Kidney (tissue), 14 donors: ENCODE data around the gene SFTA2. TPM values are rescaled to one million over a fixed set of nuclear protein-coding genes. Genes with fewer than 3 reads are reported as not detected.
A peak's percentile ranks its signal among the peaks of the same experiment; 100 is the strongest.

Source experiments
- DNase-seq, 5 donors: peaks; one replicate each; pipeline ENCODE4 v3.0.0-alpha.2; 2013 to 2020
- FAIRE-seq: peaks from 2 replicates; lab custom pipeline; 2012; peaks lifted over from hg19 to GRCh38; lab: Jason Lieb, UNC
- H3K27ac ChIP-seq, 2 donors: one replicate each; pipeline ENCODE4 v1.7.0; 2013; ENCODE audit warnings: low read depth in 2 of 2, low read length in 2 of 2, inconsistent platforms in 1 of 2
- H3K27me3 ChIP-seq: one replicate; pipeline ENCODE4 v1.7.1; 2013; ENCODE audit warnings: low read length, inconsistent platforms; ENCODE audit not compliant: control insufficient read depth, insufficient read depth
- H3K36me3 ChIP-seq, 3 donors: one replicate each; pipeline versions ENCODE4 v1.7.0 to v1.7.1; 2013; ENCODE audit warnings: low read length in 3 of 3, control low read depth in 1 of 3, inconsistent platforms in 1 of 3; ENCODE audit not compliant: insufficient read depth in 3 of 3, control insufficient read depth in 2 of 3
- H3K4me1 ChIP-seq, 3 donors: one replicate each; pipeline versions ENCODE4 v1.7.0 to v1.7.1; 2013; ENCODE audit warnings: low read length in 3 of 3, inconsistent platforms in 1 of 3, low read depth in 1 of 3; ENCODE audit not compliant: control insufficient read depth in 2 of 3, insufficient read depth in 2 of 3
- H3K4me3 ChIP-seq, 3 donors: one replicate each; pipeline versions ENCODE4 v1.7.0 to v1.8.1; 2013; ENCODE audit warnings: low read length in 3 of 3, control low read depth in 1 of 3, inconsistent platforms in 1 of 3
- H3K9ac ChIP-seq, 3 donors: one replicate each; pipeline versions ENCODE4 v1.7.0 to v1.7.1; 2013; ENCODE audit warnings: low read length in 3 of 3, control low read depth in 1 of 3, inconsistent platforms in 1 of 3
- H3K9me3 ChIP-seq, 3 donors: one replicate each; pipeline versions ENCODE4 v1.7.0 to v1.7.1; 2013; ENCODE audit warnings: low read length in 3 of 3, control low read depth in 1 of 3, inconsistent platforms in 1 of 3; ENCODE audit not compliant: control insufficient read depth in 2 of 3, insufficient read depth in 1 of 3
- intact Hi-C: fragments of 100-400 bp; cut with DNase I; formaldehyde crosslinking; loops from one replicate; pipeline ENCODE4 v1.11.1; 2022
- polyA plus RNA-seq: library from polyadenylated mRNA; stranded (reverse); fragments of 350-450 nt; fragmentation: Illumina TruSeq; extraction: RNeasy Lipid Tissue Mini Kit (QIAGEN cat#74804); gene quantifications from one replicate; pipeline ENCODE4 v1.2.3, GENCODE V29; 2014; ENCODE audit warnings: low read depth, low replicate concordance; ENCODE audit not compliant: insufficient read depth
- total RNA-seq: library from RNA; stranded (reverse); fragmentation: NEBNext Ultra II Directional; extraction: Animal tissue kit (Norgen Biotek cat#: 25700); gene quantifications from one replicate; pipeline ENCODE4 v1.2.1, GENCODE V29; 2021
- TF ChIP-seq, protein P1 (sequence below): IDR thresholded peaks from 3 replicates; pipeline ENCODE4 v1.5.1; 2012; ENCODE audit warnings: mild to moderate bottlenecking, moderate library complexity, borderline replicate concordance; ENCODE audit not compliant: insufficient read depth; ENCODE audit errors: extremely low read depth
- donor health status: control.
- donor health status: control.
- donor health status: control.
- donor health status: control.
- donor health status: control.
- donor health status: DM: yes; HTN: yes; CAD: no.
- donor health status: Normal renal cell carcinoma (clear cell type).

SFTA2 gene
- total and polyA plus RNA-seq, 2 donors from 2014 or later, result 7.4 to 30.5 TPM

DNA sequence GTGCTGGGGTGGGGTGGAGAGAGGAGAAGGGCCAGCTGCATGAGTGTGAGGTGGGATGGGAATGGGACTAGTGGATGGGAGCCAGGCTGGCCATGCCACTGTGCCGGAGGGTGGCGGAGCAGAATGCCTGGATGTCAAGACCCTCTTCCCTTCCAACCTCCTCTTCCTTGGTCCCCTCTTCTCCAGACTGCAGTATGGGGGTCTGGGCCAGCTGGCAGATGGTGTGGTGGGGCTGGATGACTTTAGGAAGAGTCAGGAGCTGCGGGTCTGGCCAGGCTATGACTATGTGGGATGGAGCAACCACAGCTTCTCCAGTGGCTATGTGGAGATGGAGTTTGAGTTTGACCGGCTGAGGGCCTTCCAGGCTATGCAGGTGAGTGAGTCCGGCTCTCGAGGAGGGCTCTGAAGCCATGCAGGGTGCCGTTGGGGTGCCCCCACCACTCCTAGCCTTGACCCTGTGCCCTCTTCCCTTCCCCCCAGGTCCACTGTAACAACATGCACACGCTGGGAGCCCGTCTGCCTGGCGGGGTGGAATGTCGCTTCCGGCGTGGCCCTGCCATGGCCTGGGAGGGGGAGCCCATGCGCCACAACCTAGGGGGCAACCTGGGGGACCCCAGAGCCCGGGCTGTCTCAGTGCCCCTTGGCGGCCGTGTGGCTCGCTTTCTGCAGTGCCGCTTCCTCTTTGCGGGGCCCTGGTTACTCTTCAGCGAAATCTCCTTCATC, 40.0 kb downstream of the SFTA2 start:
- Histone ChIP-seq H3K9ac (no peak overlapping the region), H3K27me3 (no peaks in the 10 kb centered on the region), H3K4me1 (peaks cover 0 to under 1% (median under 1%) of the 10 kb centered on the region in 3 donors), H3K27ac (no peak overlapping the region), H3K4me3 (no peak overlapping the region), H3K36me3 (peaks cover 8 to 37% (median 22%) of the 10 kb centered on the region in 3 donors), H3K9me3 (no peaks in the 10 kb centered on the region)
- TF ChIP-seq, protein P1, sequence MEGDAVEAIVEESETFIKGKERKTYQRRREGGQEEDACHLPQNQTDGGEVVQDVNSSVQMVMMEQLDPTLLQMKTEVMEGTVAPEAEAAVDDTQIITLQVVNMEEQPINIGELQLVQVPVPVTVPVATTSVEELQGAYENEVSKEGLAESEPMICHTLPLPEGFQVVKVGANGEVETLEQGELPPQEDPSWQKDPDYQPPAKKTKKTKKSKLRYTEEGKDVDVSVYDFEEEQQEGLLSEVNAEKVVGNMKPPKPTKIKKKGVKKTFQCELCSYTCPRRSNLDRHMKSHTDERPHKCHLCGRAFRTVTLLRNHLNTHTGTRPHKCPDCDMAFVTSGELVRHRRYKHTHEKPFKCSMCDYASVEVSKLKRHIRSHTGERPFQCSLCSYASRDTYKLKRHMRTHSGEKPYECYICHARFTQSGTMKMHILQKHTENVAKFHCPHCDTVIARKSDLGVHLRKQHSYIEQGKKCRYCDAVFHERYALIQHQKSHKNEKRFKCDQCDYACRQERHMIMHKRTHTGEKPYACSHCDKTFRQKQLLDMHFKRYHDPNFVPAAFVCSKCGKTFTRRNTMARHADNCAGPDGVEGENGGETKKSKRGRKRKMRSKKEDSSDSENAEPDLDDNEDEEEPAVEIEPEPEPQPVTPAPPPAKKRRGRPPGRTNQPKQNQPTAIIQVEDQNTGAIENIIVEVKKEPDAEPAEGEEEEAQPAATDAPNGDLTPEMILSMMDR, result no peak
- intact Hi-C loops, result no loop called here
- FAIRE-seq (no peak), DNase-seq (peak in 1 of 5 donors; percentile 37)

DNA sequence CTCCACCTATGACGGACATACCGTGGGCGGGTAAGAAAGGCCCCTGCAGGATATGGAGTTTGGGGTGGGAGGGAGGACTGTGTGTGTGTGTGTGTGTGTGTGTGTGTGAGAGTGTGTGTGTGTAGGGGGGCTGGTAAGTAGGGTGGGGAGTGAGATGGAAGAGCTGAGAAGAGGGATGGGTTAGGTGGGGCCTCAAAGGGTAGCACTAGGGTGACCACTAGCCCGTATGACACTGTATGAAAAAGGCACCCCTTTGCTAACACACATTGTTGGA, 40.6 kb downstream of the SFTA2 start:
- Histone ChIP-seq H3K4me1 (peaks cover 0 to 6% (median 3%) of the 10 kb centered on the region in 3 donors), H3K9me3 (no peaks in the 10 kb centered on the region), H3K36me3 (peaks cover 8 to 37% (median 20%) of the 10 kb centered on the region in 3 donors), H3K4me3 (no peak overlapping the region), H3K27ac (no peak overlapping the region), H3K27me3 (no peaks in the 10 kb centered on the region), H3K9ac (no peak overlapping the region)
- DNase-seq, result no peak
- TF ChIP-seq, protein P1, result no peak
- FAIRE-seq, result no peak
- intact Hi-C loops, result no loop called here

DNA sequence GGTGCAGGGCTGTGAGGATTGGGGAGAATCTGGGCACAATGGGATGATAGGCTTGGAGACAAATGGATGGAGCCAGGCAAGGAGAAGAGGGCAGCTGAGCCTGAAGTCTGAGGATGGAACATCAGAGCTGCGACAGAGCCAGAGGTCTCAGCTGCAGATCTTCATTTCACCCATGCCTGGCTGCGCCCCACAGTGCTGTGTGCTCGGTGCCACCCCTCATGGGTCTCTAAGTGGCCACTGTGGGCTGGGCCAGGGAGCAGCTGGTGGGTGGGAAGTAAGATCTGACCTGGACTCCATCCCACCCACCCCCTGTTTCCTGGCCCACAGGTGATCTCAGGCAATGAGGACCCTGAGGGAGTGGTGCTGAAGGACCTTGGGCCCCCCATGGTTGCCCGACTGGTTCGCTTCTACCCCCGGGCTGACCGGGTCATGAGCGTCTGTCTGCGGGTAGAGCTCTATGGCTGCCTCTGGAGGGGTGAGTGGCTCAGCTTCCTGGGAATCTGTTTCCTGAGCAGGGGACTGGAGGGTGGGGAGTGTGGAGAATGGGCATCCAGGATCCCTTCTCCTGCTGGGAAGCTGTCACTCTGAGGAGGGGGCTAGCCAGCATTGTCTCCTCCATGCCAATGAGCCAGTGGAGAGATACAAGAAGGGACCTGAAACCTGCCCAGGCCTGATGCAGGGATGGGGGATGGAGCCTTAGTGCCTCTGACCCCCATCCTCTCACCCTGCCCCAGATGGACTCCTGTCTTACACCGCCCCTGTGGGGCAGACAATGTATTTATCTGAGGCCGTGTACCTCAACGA, 41.1 kb downstream of the SFTA2 start:
- peaks cover 8 to 37% (median 20%) of the 10 kb centered on the region in 3 donors for H3K36me3 ChIP-seq
- FAIRE-seq (no peak), DNase-seq (peak in 1 of 5 donors; percentile 28)
- H3K9ac ChIP-seq, result no peak overlapping the region
- no peaks in the 10 kb centered on the region for H3K27me3 ChIP-seq
- no peaks in the 10 kb centered on the region for H3K9me3 ChIP-seq
- no peak overlapping the region for H3K27ac ChIP-seq
- peaks cover 3 to 12% (median 4%) of the 10 kb centered on the region in 3 donors for H3K4me1 ChIP-seq
- intact Hi-C loops, result no loop called here
- TF ChIP-seq, protein P1, result no peak
- H3K4me3 ChIP-seq, result no peak overlapping the region
